ENCODE measurements around the gene NISCH. TPM values are rescaled to one million over a fixed set of nuclear protein-coding genes. Genes with fewer than 3 reads are reported as not detected.

Gene NISCH
- total and polyA plus RNA-seq, 2 experiments from 2014 or later = 58.9 to 74.5 TPM

GRCh38 chr3:52537165-52537620 lies 81.8 kb downstream of the NISCH start:
- no peak for DNase-seq (ENCODE audit: low spot score)
- peaks cover 37% of the 10 kb centered on the region for H3K4me1 ChIP-seq (ENCODE audit: insufficient read depth)
- H3K27me3 ChIP-seq = no peaks in the 10 kb centered on the region
- H3K9me2 ChIP-seq (replicated peaks; ENCODE audit: insufficient read depth) = no peaks in the 10 kb centered on the region
- peak overlapping the region; percentile 44 for H3K4me3 ChIP-seq
- H3K4me2 ChIP-seq = peak overlapping the region; percentile 94
- peaks cover 75% of the 10 kb centered on the region for H3K79me2 ChIP-seq
- 9% methylated on average over 6 of the region's 6 CpGs for WGBS (ENCODE audit: low lambda C conversion rate, missing lambda C conversion rate)
- H3K9me3 ChIP-seq (ENCODE audit: low read depth) = no peaks in the 10 kb centered on the region
- TF ChIP-seq EZH2 (IDR thresholded peaks at IDR 0.05; ENCODE audit: borderline replicate concordance) (no peak), EZH2phosphoT487 (IDR thresholded peaks at IDR 0.05; ENCODE audit: low read depth, severe bottlenecking, unreplicated experiment) (no peak), CTCF (IDR thresholded peaks at IDR 0.05; ENCODE audit: poor library complexity) (no peak)
- H3K36me3 ChIP-seq (replicated peaks; ENCODE audit: insufficient read depth, low read depth) = no peaks in the 10 kb centered on the region
- H2AFZ ChIP-seq = peak overlapping the region; percentile 42
- peak overlapping the region; percentile 85 for H3K27ac ChIP-seq
- H4K20me1 ChIP-seq (ENCODE audit: insufficient read depth, poor library complexity, severe bottlenecking) = peaks cover 22% of the 10 kb centered on the region

- Histone ChIP-seq H3K4me2 (peak overlapping the region; percentile 94), H3K27ac (peak overlapping the region; percentile 85), H3K9me2 (replicated peaks; ENCODE audit: insufficient read depth) (no peaks in the 10 kb centered on the region), H3K27me3 (no peaks in the 10 kb centered on the region), H3K9me3 (ENCODE audit: low read depth) (no peaks in the 10 kb centered on the region), H3K4me1 (ENCODE audit: insufficient read depth) (peaks cover 31% of the 10 kb centered on the region), H2AFZ (no peak overlapping the region), H3K36me3 (replicated peaks; ENCODE audit: insufficient read depth, low read depth) (no peaks in the 10 kb centered on the region), H3K4me3 (peak overlapping the region; percentile 44), H4K20me1 (ENCODE audit: insufficient read depth, poor library complexity, severe bottlenecking) (peaks cover 22% of the 10 kb centered on the region), H3K79me2 (peaks cover 72% of the 10 kb centered on the region)
- 80% methylated on average over 7 of the region's 7 CpGs for WGBS (ENCODE audit: low lambda C conversion rate, missing lambda C conversion rate)
- TF ChIP-seq CTCF (IDR thresholded peaks at IDR 0.05; ENCODE audit: poor library complexity) (no peak), EZH2phosphoT487 (IDR thresholded peaks at IDR 0.05; ENCODE audit: low read depth, severe bottlenecking, unreplicated experiment) (no peak), EZH2 (IDR thresholded peaks at IDR 0.05; ENCODE audit: borderline replicate concordance) (no peak)
- DNase-seq (ENCODE audit: low spot score) = no peak
Measured at GRCh38 chr3:52537726-52538421, 82.5 kb downstream of the NISCH start.

GRCh38 chr3:52539010-52539653 lies 83.7 kb downstream of the NISCH start:
- WGBS (ENCODE audit: low lambda C conversion rate, missing lambda C conversion rate) = 96% methylated on average over 5 of the region's 5 CpGs
- DNase-seq (ENCODE audit: low spot score) = no peak
- Histone ChIP-seq H3K4me3 (no peak overlapping the region), H3K36me3 (replicated peaks; ENCODE audit: insufficient read depth, low read depth) (no peaks in the 10 kb centered on the region), H3K9me3 (ENCODE audit: low read depth) (no peaks in the 10 kb centered on the region), H3K4me2 (peak overlapping the region; percentile 94), H3K4me1 (ENCODE audit: insufficient read depth) (peaks cover 31% of the 10 kb centered on the region), H3K27ac (no peak overlapping the region), H2AFZ (no peak overlapping the region), H3K79me2 (peaks cover 71% of the 10 kb centered on the region), H4K20me1 (ENCODE audit: insufficient read depth, poor library complexity, severe bottlenecking) (peaks cover 22% of the 10 kb centered on the region), H3K27me3 (no peaks in the 10 kb centered on the region), H3K9me2 (replicated peaks; ENCODE audit: insufficient read depth) (no peaks in the 10 kb centered on the region)
- TF ChIP-seq EZH2phosphoT487 (IDR thresholded peaks at IDR 0.05; ENCODE audit: low read depth, severe bottlenecking, unreplicated experiment) (no peak), CTCF (IDR thresholded peaks at IDR 0.05; ENCODE audit: poor library complexity) (no peak), EZH2 (IDR thresholded peaks at IDR 0.05; ENCODE audit: borderline replicate concordance) (no peak)
